Left ventricle myocardium superior (tissue), 1 donor: ENCODE results near the gene SERPINE3. TPM values are rescaled to one million over a fixed set of nuclear protein-coding genes. Genes with fewer than 3 reads are reported as not detected.

Source experiments
- microRNA-seq: library from miRNA; unstranded; fragments of <30 nt; microRNA quantifications from one replicate; pipeline ENCODE4 v1.2.0, GENCODE V29; 2020; ENCODE audit warnings: borderline number of aligned reads
- total RNA-seq: library from RNA; stranded (reverse); fragmentation: NEBNext Ultra II Directional; extraction: Animal tissue kit (Norgen Biotek cat#: 25700); gene quantifications from one replicate; pipeline ENCODE4 v1.2.1, GENCODE V29; 2021
- donor health status: DM: no; HTN: yes; CAD: no; lungs with severe emphysema.

The SERPINE3 gene
- total RNA-seq, 1 donor from 2014 or later: not detected

Small RNA genes lying within 50 kb of the gene (microRNA-seq; reads per million reads assigned to microRNA genes)
- not detected for gene MIR5693

Other genes with a start within 250 kb of the SERPINE3 start
- not detected for gene C13orf42, start 228.4 kb upstream of the SERPINE3 start, total RNA-seq
- gene FAM124A, start 117.3 kb upstream of the SERPINE3 start, total RNA-seq: 14.9 TPM
- 23.5 TPM for gene INTS6, start 113.3 kb downstream of the SERPINE3 start, total RNA-seq
- 4.9 TPM for gene WDFY2, start 244.8 kb downstream of the SERPINE3 start, total RNA-seq